Measurements from ENCODE around the gene DOCK3. TPM values are rescaled to one million over a fixed set of nuclear protein-coding genes. Genes with fewer than 3 reads are reported as not detected.
"Not testable (repeated sequence)": the region's sequence is repeated elsewhere in the genome, so short reads cannot be mapped to it uniquely, and the experiment has no call there.

DOCK3 gene
- total and polyA plus RNA-seq, 10 donors, result 0.08 to 2.1 (median 0.44) TPM

GRCh38 chr3:51123531-51123930 lies 448.8 kb downstream of the DOCK3 start:
- no peak for TF ChIP-seq POLR2AphosphoS5 (IDR thresholded peaks at IDR 0.05)
- no peak for TF ChIP-seq CTCF (IDR thresholded peaks at IDR 0.05 in 8 of 11, conservative IDR thresholded peaks at IDR 0.05 in 3 of 11)
- TF ChIP-seq POLR2A (IDR thresholded peaks at IDR 0.05), result no peak
- H3K4me1 ChIP-seq, result no peaks in the 10 kb centered on the region
- no peak overlapping the region for H3K27ac ChIP-seq
- H3K36me3 ChIP-seq, result no peaks in the 10 kb centered on the region
- no peak overlapping the region for H3K4me3 ChIP-seq
- no peak for DNase-seq
- peaks cover 0 to 20% (median 7%) of the 10 kb centered on the region in 8 donors for H3K9me3 ChIP-seq
- 78 to 92% (median 89%) methylated on average over 2 to 3 of the region's 3 CpGs for WGBS, 5 donors
- H3K27me3 ChIP-seq (replicated peaks in 1 of 7), result peaks cover 0 to 6% (median 0%) of the 10 kb centered on the region in 7 donors
- intact Hi-C loops (cut with DNase I; ENCODE audit: low total_unique reads), result no loop called here

GRCh38 chr3:51131607-51132006 lies 456.9 kb downstream of the DOCK3 start:
- peaks cover 0 to 31% (median 26%) of the 10 kb centered on the region in 8 donors for H3K9me3 ChIP-seq
- H3K36me3 ChIP-seq; H3K4me3 ChIP-seq; H3K27me3 ChIP-seq (replicated peaks in 1 of 7); DNase-seq; intact Hi-C loops (cut with DNase I; ENCODE audit: low total_unique reads); H3K4me1 ChIP-seq; H3K27ac ChIP-seq: not testable (repeated sequence)
- WGBS, 5 donors, result 96 to 100% (median 100%) methylated on average over 1 of the region's 1 CpG

GRCh38 chr3:51137715-51138114 lies 463.0 kb downstream of the DOCK3 start:
- 70 to 90% (median 82%) methylated on average over 1 of the region's 1 CpG for WGBS, 5 donors
- Histone ChIP-seq H3K4me3 (no peak overlapping the region), H3K9me3 (peaks cover 0 to 8% (median 5%) of the 10 kb centered on the region in 8 donors), H3K27me3 (replicated peaks in 1 of 7) (no peaks in the 10 kb centered on the region), H3K4me1 (no peaks in the 10 kb centered on the region), H3K36me3 (no peaks in the 10 kb centered on the region), H3K27ac (no peak overlapping the region)
- TF ChIP-seq CTCF (IDR thresholded peaks at IDR 0.05 in 8 of 11, conservative IDR thresholded peaks at IDR 0.05 in 3 of 11) (no peak), POLR2AphosphoS5 (IDR thresholded peaks at IDR 0.05) (no peak), POLR2A (IDR thresholded peaks at IDR 0.05) (no peak)
- intact Hi-C loops (cut with DNase I; ENCODE audit: low total_unique reads), result no loop called here
- no peak for DNase-seq

- no peaks in the 10 kb centered on the region for H3K4me1 ChIP-seq
- H3K36me3 ChIP-seq, result no peaks in the 10 kb centered on the region
- H3K9me3 ChIP-seq, result peaks cover 0 to 5% (median 0%) of the 10 kb centered on the region in 8 donors
- H3K27ac ChIP-seq, result no peak overlapping the region
- intact Hi-C loops (cut with DNase I; ENCODE audit: low total_unique reads), result no loop called here
- TF ChIP-seq POLR2A (IDR thresholded peaks at IDR 0.05) (no peak), POLR2AphosphoS5 (IDR thresholded peaks at IDR 0.05) (no peak)
- WGBS, 5 donors, result 93 to 100% (median 96%) methylated on average over 1 of the region's 1 CpG
- no peaks in the 10 kb centered on the region for H3K27me3 ChIP-seq (replicated peaks in 1 of 7)
- no peak overlapping the region for H3K4me3 ChIP-seq
- no peak for DNase-seq
Measured at GRCh38 chr3:51139616-51140015, 464.9 kb downstream of the DOCK3 start.

- no peaks in the 10 kb centered on the region for H3K4me1 ChIP-seq
- intact Hi-C loops (cut with DNase I; ENCODE audit: low total_unique reads), result no loop called here
- no peaks in the 10 kb centered on the region for H3K27me3 ChIP-seq (replicated peaks in 1 of 7)
- WGBS, 5 donors, result 40 to 58% (median 48%) methylated on average over 2 of the region's 2 CpGs
- no peak for TF ChIP-seq POLR2AphosphoS5 (IDR thresholded peaks at IDR 0.05)
- no peak for TF ChIP-seq POLR2A (IDR thresholded peaks at IDR 0.05)
- no peak for TF ChIP-seq CTCF (IDR thresholded peaks at IDR 0.05 in 8 of 11, conservative IDR thresholded peaks at IDR 0.05 in 3 of 11)
- no peak overlapping the region for H3K27ac ChIP-seq
- no peak for DNase-seq
- H3K4me3 ChIP-seq, result no peak overlapping the region
- no peaks in the 10 kb centered on the region for H3K36me3 ChIP-seq
- peaks cover 0 to 5% (median 0%) of the 10 kb centered on the region in 8 donors for H3K9me3 ChIP-seq
Measured at GRCh38 chr3:51141573-51141972, 466.8 kb downstream of the DOCK3 start.

Measured in spleen (tissue), 11 donors.